ENCODE results near the gene HACD3.
"Not testable (repeated sequence)": the region's sequence is repeated elsewhere in the genome, so short reads cannot be mapped to it uniquely, and the experiment has no call there.

Gene HACD3

GRCh38 chr15:65603134-65603533 is 72.9 kb downstream of the HACD3 start:
- DNase-seq: no peak

GRCh38 chr15:65603559-65603958 is 73.3 kb downstream of the HACD3 start:
- no peak for DNase-seq

- DNase-seq: peak; percentile 99 to 100 (median 99)
These were observed 80.8 kb downstream of the HACD3 start, which contains the start of gene INTS14 for GRCh38 chr15:65610871-65611718. Gene INTS14 (minus strand): TSS chr15:65611131. CDS start chr15:65607380, 3,751 bp downstream.

- DNase-seq: peak in 2 of 4 experiments; percentile 16
These were observed 81.8 kb downstream of the HACD3 start for GRCh38 chr15:65611888-65612615.

GRCh38 chr15:65612616-65612946 is 82.3 kb downstream of the HACD3 start:
- DNase-seq: peak; percentile 34 to 78 (median 54)

GRCh38 chr15:65612949-65613744 is 82.9 kb downstream of the HACD3 start:
- DNase-seq: peak; percentile 51 to 70 (median 69)

- DNase-seq: not testable (repeated sequence)
These were observed 85.6 kb downstream of the HACD3 start for GRCh38 chr15:65615887-65616286.

- DNase-seq: no peak
These were observed 88.4 kb downstream of the HACD3 start for GRCh38 chr15:65618560-65619109.

GRCh38 chr15:65619626-65620290 is 89.5 kb downstream of the HACD3 start:
- DNase-seq: no peak

GRCh38 chr15:65620833-65621232 is 90.6 kb downstream of the HACD3 start:
- no peak for DNase-seq

- no peak for DNase-seq
These were observed 91.4 kb downstream of the HACD3 start, which contains the start of gene SLC24A1 for GRCh38 chr15:65621638-65622037. Gene SLC24A1 (plus strand): TSS chr15:65621938. CDS start chr15:65624081, 2,143 bp downstream.

GRCh38 chr15:65623103-65623502 is 92.8 kb downstream of the HACD3 start:
- DNase-seq: no peak

GRCh38 chr15:65626856-65627255 is 96.6 kb downstream of the HACD3 start:
- no peak for DNase-seq
